K562 (cell line): ENCODE data around the gene BNIP3. TPM values are rescaled to one million over a fixed set of nuclear protein-coding genes. Genes with fewer than 3 reads are reported as not detected.

Experiments
- ATAC-seq: fragments of 200-7000 bp; cut with Tn5 transposase; 3 replicates; pipeline ENCODE4 v1.9.1; 2020; ENCODE audit warnings: moderate library complexity
- BruUV-seq: library from RNA; stranded (reverse); fragments of 400-500 nt; replicated peaks from 2 replicates; lab custom pipeline; 2021; lab: Mats Ljungman, UMichigan
- CTCF ChIA-PET: fragments of 300-600 bp; formaldehyde crosslinking; extraction: SDS; loops from one replicate; lab custom pipeline; 2021; ENCODE audit warnings: low intra/inter-chr PET ratio; lab: Yijun Ruan, JAX
- POLR2A ChIA-PET: fragments of 300-600, 350-650 bp; sonication (Branson Sonifier 250); formaldehyde crosslinking; extraction: SDS; loops from one replicate; lab custom pipeline; 2021; ENCODE audit warnings: antibody characterized with exemption, inconsistent platforms; lab: Yijun Ruan, JAX
- DNase-seq, 4 experiments: peaks; one replicate each; pipeline versions ENCODE4 v3.0.0 to v3.0.0-alpha.2; 2011 to 2018; ENCODE audit warnings: low spot score in 3 of 4, mixed read lengths in 3 of 4; ENCODE audit errors: extremely low read depth in 1 of 4
- FAIRE-seq: peaks from 2 replicates; lab custom pipeline; 2011; peaks lifted over from hg19 to GRCh38; lab: Jason Lieb, UNC
- H2AFZ ChIP-seq: 2 replicates; pipeline ENCODE4 v1.6.0; 2011; ENCODE audit warnings: low read depth, low read length, control low read depth, inconsistent platforms
- H3K27ac ChIP-seq: fragments of 200-600 bp; 3 replicates; pipeline ENCODE4 v1.8.0; 2011; ENCODE audit warnings: low read depth, mild to moderate bottlenecking, control low read depth, inconsistent platforms, low read length, moderate library complexity, mixed read lengths; ENCODE audit errors: extremely low read depth
- H3K27me3 ChIP-seq, 2 experiments: fragments of 300-600 bp in 1 of 2; 2 replicates in 1 of 2; 3 replicates in 1 of 2; pipeline versions ENCODE4 v1.6.0 to v1.8.0; 2011; ENCODE audit warnings: inconsistent platforms in 2 of 2, low read length in 2 of 2, mild to moderate bottlenecking in 1 of 2, mixed read lengths in 1 of 2, moderate library complexity in 1 of 2; ENCODE audit not compliant: control insufficient read depth in 2 of 2, insufficient read depth in 2 of 2
- H3K36me3 ChIP-seq: fragments of 300-600 bp; 3 replicates; pipeline ENCODE4 v1.8.0; 2011; ENCODE audit warnings: mild to moderate bottlenecking, low read length, inconsistent platforms; ENCODE audit not compliant: control insufficient read depth, insufficient read depth
- H3K4me1 ChIP-seq, 2 experiments: fragments of 200-600 bp in 1 of 2; replicated peaks in 1 of 2; 2 replicates in 1 of 2; 3 replicates in 1 of 2; pipeline versions ENCODE4 v1.5.1 to v1.8.0; 2011; ENCODE audit warnings: inconsistent platforms in 2 of 2, low read length in 2 of 2, mild to moderate bottlenecking in 1 of 2, mixed read lengths in 1 of 2, moderate library complexity in 1 of 2; ENCODE audit not compliant: control insufficient read depth in 2 of 2, insufficient read depth in 2 of 2
- H3K4me2 ChIP-seq: 2 replicates; pipeline ENCODE4 v1.6.1; 2011; ENCODE audit warnings: low read length, control low read depth, inconsistent platforms, mixed read lengths; ENCODE audit not compliant: insufficient read depth
- H3K4me3 ChIP-seq: fragments of 200-600 bp; sonication (generic), shearing (Covaris generic); 2 replicates; pipeline ENCODE4 v1.5.1; 2016; ENCODE audit warnings: control low read depth, inconsistent platforms
- H3K79me2 ChIP-seq: fragments of 200-600 bp; 3 replicates; pipeline ENCODE4 v1.8.0; 2011; ENCODE audit warnings: low read length, inconsistent platforms; ENCODE audit not compliant: control insufficient read depth, insufficient read depth
- H3K9ac ChIP-seq, 2 experiments: 2 replicates each; pipeline versions ENCODE4 v1.6.0 to v1.6.1; 2011; ENCODE audit warnings: low read depth in 2 of 2, low read length in 2 of 2, control low read depth in 1 of 2, inconsistent platforms in 1 of 2, mild to moderate bottlenecking in 1 of 2, mixed read lengths in 1 of 2; ENCODE audit not compliant: insufficient read depth in 1 of 2
- H3K9me1 ChIP-seq: one replicate; pipeline ENCODE4 v1.6.0; 2011; ENCODE audit warnings: inconsistent platforms, mild to moderate bottlenecking, low read length, moderate library complexity; ENCODE audit not compliant: control insufficient read depth, insufficient read depth
- H3K9me3 ChIP-seq: replicated peaks from 2 replicates; pipeline ENCODE4 v1.5.1; 2011; ENCODE audit warnings: low read depth, low read length, inconsistent platforms; ENCODE audit not compliant: control insufficient read depth, insufficient read depth
- H4K20me1 ChIP-seq: replicated peaks from 2 replicates; pipeline ENCODE4 v1.6.1; 2011; ENCODE audit warnings: low read length, inconsistent platforms, mixed read lengths; ENCODE audit not compliant: control insufficient read depth, insufficient read depth
- AFF4 ChIP-seq: sonication (generic); formaldehyde crosslinking; IDR thresholded peaks from 2 replicates; pipeline ENCODE4 v1.8.0; 2023; ENCODE audit warnings: mild to moderate bottlenecking, missing genetic modification reagents
- ESRRA ChIP-seq: fragments of 450-650 bp; IDR thresholded peaks from 2 replicates; pipeline ENCODE4 v1.6.1; 2014; ENCODE audit warnings: low read depth, mild to moderate bottlenecking, moderate library complexity, borderline replicate concordance
- SMARCC2 ChIP-seq: fragments of 450-650 bp; IDR thresholded peaks from 2 replicates; pipeline ENCODE4 v1.6.1; 2017; ENCODE audit warnings: antibody characterized with exemption, moderate library complexity, mild to moderate bottlenecking, low read depth
- SPI1 ChIP-seq: IDR thresholded peaks from 2 replicates; pipeline ENCODE4 v1.6.1; 2011; ENCODE audit warnings: low read depth, low read length, control low read depth, borderline replicate concordance
- WGBS: fragments of 100-300 bp; shearing (Covaris generic); methylation state at CpG from one replicate; pipeline ENCODE4 v1.1.6; 2016; ENCODE audit warnings: low coverage, mixed read lengths; ENCODE audit not compliant: insufficient coverage; ENCODE audit errors: missing lambda C conversion rate; 5-methylcytosine and 5-hydroxymethylcytosine counted together
- in situ Hi-C: fragments of 300-500 bp; cut with MboI; formaldehyde crosslinking; loops from 4 replicates; pipeline ENCODE4 v1.15.0; 2018; ENCODE audit warnings: inconsistent platforms, mixed read lengths
- intact Hi-C: fragments of 100-400 bp; cut with micrococcal nuclease; formaldehyde crosslinking; loops from 2 replicates; pipeline ENCODE4 v1.14.2; 2022
- polyA plus RNA-seq, 8 experiments: library from polyadenylated mRNA; depleted of rRNA in 4 of 8; stranded (reverse) in 5 of 8; unstranded in 3 of 8; fragments of >200 nt; fragmentation: Nextera tagmentation in 2 of 8; fragmentation: Illumina TruSeq in 1 of 8; extraction: Ambion mirVana in 2 of 8; extraction: Trizol in 1 of 8; gene quantifications; 2 replicates each; pipeline versions ENCODE4 v1.2.1 to v1.2.3, GENCODE V29; 2011 to 2014; ENCODE audit warnings: inconsistent platforms in 1 of 8, missing spikeins in 1 of 8
- total RNA-seq, 7 experiments: library from RNA; depleted of rRNA in 6 of 7; stranded (reverse); fragments of >200 nt in 6 of 7; fragmentation: Illumina TruSeq in 2 of 7; extraction: Trizol in 2 of 7; gene quantifications; 2 replicates each; pipeline versions ENCODE4 v1.2.1 to v1.2.3, GENCODE V29; 2011 to 2021; ENCODE audit warnings: low replicate concordance in 1 of 7

The BNIP3 gene
- total and polyA plus RNA-seq, 9 of the 15 experiments (the other 6 are each of a cell fraction or from before 2014, with no cell fraction given), result 9.2 to 119 (median 42.2) TPM

GRCh38 chr10:131981429-131982184, at the start of gene BNIP3 (continued):
- TF ChIP-seq ESRRA (peak; percentile 77; the same call in 1 of the 2 replicates), AFF4 (CRISPR knock-in tag) (no peak)
- TF ChIP-seq, all 486 proteins: peak for 38

- Histone ChIP-seq H3K4me3 (no peak overlapping the region), H2AFZ (no peak overlapping the region), H3K79me2 (no peaks in the 10 kb centered on the region), H4K20me1 (no peaks in the 10 kb centered on the region), H3K27ac (no peak overlapping the region), H3K4me2 (no peak overlapping the region), H3K9me1 (no peaks in the 10 kb centered on the region), H3K9ac (no peak overlapping the region), H3K27me3 (peaks cover 18 to 79% of the 10 kb centered on the region in 2 experiments; a peak in 4 of 5 replicates), H3K9me3 (no peaks in the 10 kb centered on the region), H3K36me3 (no peaks in the 10 kb centered on the region), H3K4me1 (no peaks in the 10 kb centered on the region)
- TF ChIP-seq SPI1 (0 out of 2 replicates have a peak, but pooled peaks have one; percentile 12), SMARCC2 (no peak)
- DNase-seq, result no peak
- in situ Hi-C loops, result no loop called here
- no peak for ATAC-seq
- no TSS peak for BruUV-seq
- CTCF ChIA-PET, result no interaction called here
- WGBS, result 4% methylated on average over 9 of the region's 12 CpGs
- intact Hi-C loops, result no loop called here
- FAIRE-seq, result no peak
- POLR2A ChIA-PET, result interaction anchor here (0.6 kb wide), 1 partner anchor 661 kb away, joined by 3 read pairs; no protein-coding TSS in a partner anchor
Observed at GRCh38 chr10:132030898-132031463, 49.3 kb upstream of the BNIP3 start.
